ENCODE results near the gene SPAG17.

The SPAG17 gene

GRCh38 chr1:117959364-117959763 is 225.7 kb downstream of the SPAG17 start:
- TF ChIP-seq TAF1 (IDR thresholded peaks at IDR 0.05; ENCODE audit: low read depth) (no peak), EP300 (IDR thresholded peaks at IDR 0.05; ENCODE audit: borderline replicate concordance) (no peak), RAD21 (IDR thresholded peaks at IDR 0.05; ENCODE audit: low read depth) (no peak), TCF12 (IDR thresholded peaks at IDR 0.05; ENCODE audit: low read depth) (no peak), REST (IDR thresholded peaks at IDR 0.05; ENCODE audit: low read depth) (no peak), YY1 (IDR thresholded peaks at IDR 0.05; ENCODE audit: low read depth) (no peak)

GRCh38 chr1:117952386-117952785 is 232.6 kb downstream of the SPAG17 start:
- TF ChIP-seq RAD21 (IDR thresholded peaks at IDR 0.05; ENCODE audit: low read depth) (no peak), TEAD4 (IDR thresholded peaks at IDR 0.05) (no peak), FOXM1 (IDR thresholded peaks at IDR 0.05; ENCODE audit: borderline replicate concordance, low read depth) (no peak), CEBPB (IDR thresholded peaks at IDR 0.05) (no peak), MAX (IDR thresholded peaks at IDR 0.05) (no peak), REST (IDR thresholded peaks at IDR 0.05; ENCODE audit: low read depth) (no peak), TCF12 (IDR thresholded peaks at IDR 0.05; ENCODE audit: low read depth) (no peak), ZBTB7A (IDR thresholded peaks at IDR 0.05; ENCODE audit: low read depth) (no peak), CREB1 (IDR thresholded peaks at IDR 0.05; ENCODE audit: low read depth) (no peak), NFIC (IDR thresholded peaks at IDR 0.05) (no peak)

GRCh38 chr1:117942293-117942692 is 242.7 kb downstream of the SPAG17 start:
- no peak for TF ChIP-seq EP300 (IDR thresholded peaks at IDR 0.05; ENCODE audit: borderline replicate concordance)
- no peak for TF ChIP-seq RAD21 (IDR thresholded peaks at IDR 0.05; ENCODE audit: low read depth)
- TF ChIP-seq FOXM1 (IDR thresholded peaks at IDR 0.05; ENCODE audit: borderline replicate concordance, low read depth) = no peak
- TF ChIP-seq EGR1 (IDR thresholded peaks at IDR 0.05) = no peak
- no peak for TF ChIP-seq TEAD4 (IDR thresholded peaks at IDR 0.05)
- no peak for TF ChIP-seq CREB1 (IDR thresholded peaks at IDR 0.05; ENCODE audit: low read depth)
- TF ChIP-seq CEBPB (IDR thresholded peaks at IDR 0.05) = no peak
- no peak for TF ChIP-seq REST (IDR thresholded peaks at IDR 0.05; ENCODE audit: low read depth)
- TF ChIP-seq TAF1 (IDR thresholded peaks at IDR 0.05; ENCODE audit: low read depth) = no peak
- no peak for TF ChIP-seq YY1 (IDR thresholded peaks at IDR 0.05; ENCODE audit: low read depth)
- no peak for TF ChIP-seq ZBTB7A (IDR thresholded peaks at IDR 0.05; ENCODE audit: low read depth)
- TF ChIP-seq USF1 (IDR thresholded peaks at IDR 0.05) = no peak
- no peak for TF ChIP-seq MAX (IDR thresholded peaks at IDR 0.05)
- TF ChIP-seq NFIC (IDR thresholded peaks at IDR 0.05) = no peak
- TF ChIP-seq TCF12 (IDR thresholded peaks at IDR 0.05; ENCODE audit: low read depth) = no peak

- TF ChIP-seq YY1 (IDR thresholded peaks at IDR 0.05; ENCODE audit: low read depth) (no peak), EGR1 (IDR thresholded peaks at IDR 0.05) (no peak)
Observed at GRCh38 chr1:117933769-117934168, 251.3 kb downstream of the SPAG17 start.

- TF ChIP-seq ZBTB7A (IDR thresholded peaks at IDR 0.05; ENCODE audit: low read depth) = no peak
- TF ChIP-seq CREB1 (IDR thresholded peaks at IDR 0.05; ENCODE audit: low read depth) = no peak
- TF ChIP-seq MAX (IDR thresholded peaks at IDR 0.05) = no peak
- no peak for TF ChIP-seq YY1 (IDR thresholded peaks at IDR 0.05; ENCODE audit: low read depth)
- TF ChIP-seq TAF1 (IDR thresholded peaks at IDR 0.05; ENCODE audit: low read depth) = no peak
- TF ChIP-seq USF1 (IDR thresholded peaks at IDR 0.05) = no peak
Observed at GRCh38 chr1:117932576-117932975, 252.5 kb downstream of the SPAG17 start.

All from Ishikawa (cell line).